Tibial artery (tissue), 4 donors: Measurements from ENCODE around the gene SYNCRIP.

ENCODE experiments used
- DNase-seq, 2 donors: peaks; one replicate each; pipeline ENCODE4 v3.0.0-alpha.2; 2019
- H3K27ac ChIP-seq, 2 donors: fragments of 200-600 bp; sonication (generic) in 1 of 2; 1 replicate in 1 of 2; 2 replicates in 1 of 2; pipeline ENCODE4 v1.5.1; 2018 to 2019; ENCODE audit warnings: mild to moderate bottlenecking in 1 of 2
- H3K27me3 ChIP-seq, 2 donors: fragments of 200-600 bp; sonication (generic) in 1 of 2; one replicate each; pipeline versions ENCODE4 v1.5.1 to v1.6.0; 2016 to 2019
- H3K36me3 ChIP-seq, 3 donors: fragments of 200-600 bp; sonication (generic) in 2 of 3; one replicate each; pipeline ENCODE4 v1.5.1; 2016 to 2019; ENCODE audit warnings: mild to moderate bottlenecking in 2 of 3
- H3K4me1 ChIP-seq, 4 donors: fragments of 200-600 bp; sonication (generic) in 2 of 4; 1 replicate in 3 of 4; 2 replicates in 1 of 4; pipeline ENCODE4 v1.5.1; 2016 to 2019
- H3K4me3 ChIP-seq, 2 donors: fragments of 200-600 bp; sonication (generic) in 1 of 2; 1 replicate in 1 of 2; 2 replicates in 1 of 2; pipeline ENCODE4 v1.5.1; 2018 to 2019; ENCODE audit warnings: mild to moderate bottlenecking in 2 of 2
- H3K9me3 ChIP-seq, 3 donors: fragments of 200-600 bp; sonication (generic) in 1 of 3; one replicate each; pipeline ENCODE4 v1.5.1; 2016 to 2019
- CTCF ChIP-seq, 2 experiments: fragments of 200-600 bp in 1 of 2; fragments of 450-650 bp in 1 of 2; IDR thresholded peaks; one replicate each; pipeline ENCODE4 v1.5.1; 2017 to 2019; ENCODE audit warnings: antibody characterized with exemption in 2 of 2, mild to moderate bottlenecking in 1 of 2, moderate library complexity in 1 of 2
- intact Hi-C: fragments of 100-400 bp; cut with DNase I; formaldehyde crosslinking; loops from one replicate; pipeline ENCODE4 v1.15.0; 2023; ENCODE audit warnings: low total_unique reads

Gene SYNCRIP

GRCh38 chr6:85628353-85628752 is 14.3 kb downstream of the SYNCRIP start:
- Histone ChIP-seq H3K4me3 (no peak overlapping the region), H3K4me1 (peaks cover 0 to 19% (median 4%) of the 10 kb centered on the region in 4 donors), H3K9me3 (no peaks in the 10 kb centered on the region), H3K27ac (no peak overlapping the region), H3K36me3 (peaks cover 51 to 87% (median 55%) of the 10 kb centered on the region in 3 donors), H3K27me3 (no peaks in the 10 kb centered on the region)
- TF ChIP-seq CTCF (IDR thresholded peaks at IDR 0.05): no peak
- intact Hi-C loops: no loop called here
- DNase-seq: no peak

GRCh38 chr6:85620308-85620707 is 22.4 kb downstream of the SYNCRIP start:
- intact Hi-C loops: no loop called here
- no peak for TF ChIP-seq CTCF (IDR thresholded peaks at IDR 0.05)
- Histone ChIP-seq H3K4me3 (no peak overlapping the region), H3K9me3 (no peaks in the 10 kb centered on the region), H3K27ac (no peak overlapping the region), H3K27me3 (no peaks in the 10 kb centered on the region), H3K36me3 (peaks cover 68 to 89% (median 70%) of the 10 kb centered on the region in 3 donors), H3K4me1 (no peaks in the 10 kb centered on the region)
- DNase-seq: no peak

GRCh38 chr6:85614780-85615179 is 27.9 kb downstream of the SYNCRIP start:
- intact Hi-C loops: no loop called here
- no peak for DNase-seq
- H3K9me3 ChIP-seq: no peaks in the 10 kb centered on the region
- H3K36me3 ChIP-seq: peaks cover 76 to 98% (median 82%) of the 10 kb centered on the region in 3 donors
- TF ChIP-seq CTCF (IDR thresholded peaks at IDR 0.05): no peak
- H3K4me1 ChIP-seq: no peaks in the 10 kb centered on the region
- H3K27ac ChIP-seq: no peak overlapping the region
- H3K27me3 ChIP-seq: no peaks in the 10 kb centered on the region
- H3K4me3 ChIP-seq: no peak overlapping the region

DNA sequence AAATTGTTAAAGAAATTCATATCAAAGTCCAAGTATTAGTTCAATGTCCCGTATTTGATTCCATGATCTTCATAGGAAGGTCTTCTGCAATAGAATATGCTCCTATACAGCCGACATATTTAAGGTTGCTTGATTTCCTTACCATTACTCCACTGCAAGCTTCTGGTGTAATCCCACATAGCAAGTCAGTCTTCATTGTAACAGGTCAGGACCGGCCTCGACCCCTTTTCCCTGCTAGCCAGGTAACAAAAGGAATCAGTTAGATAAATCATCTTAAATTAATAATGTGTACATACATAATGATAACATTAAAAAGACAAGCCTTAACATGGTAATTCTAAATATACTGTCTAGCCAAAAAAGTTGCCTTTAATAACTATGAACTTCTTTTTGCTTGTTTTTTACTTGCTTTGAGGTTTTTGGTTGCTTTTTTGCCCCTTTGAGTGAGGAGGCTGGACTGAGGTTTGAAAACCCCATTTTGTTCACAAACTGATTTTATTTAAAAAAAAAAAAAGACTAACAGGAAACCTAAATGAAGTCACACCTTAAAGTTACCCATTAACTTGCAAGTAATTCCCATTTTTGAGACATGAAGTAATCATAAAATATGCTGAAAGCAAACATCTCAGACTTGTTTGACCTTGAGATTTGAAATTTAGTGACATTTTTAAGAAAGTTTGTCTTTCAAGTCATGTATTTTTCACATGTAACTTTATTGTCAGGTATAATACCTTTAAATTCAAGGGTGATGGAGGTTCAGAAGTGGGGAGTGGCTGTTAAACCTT is 29.8 kb downstream of the SYNCRIP start:
- no peak for DNase-seq
- no peaks in the 10 kb centered on the region for H3K4me1 ChIP-seq
- intact Hi-C loops: no loop called here
- TF ChIP-seq CTCF (IDR thresholded peaks at IDR 0.05): no peak
- no peaks in the 10 kb centered on the region for H3K9me3 ChIP-seq
- no peaks in the 10 kb centered on the region for H3K27me3 ChIP-seq
- no peak overlapping the region for H3K27ac ChIP-seq
- H3K36me3 ChIP-seq: peaks cover 60 to 95% (median 67%) of the 10 kb centered on the region in 3 donors
- H3K4me3 ChIP-seq: no peak overlapping the region

GRCh38 chr6:85610182-85610895 is 32.3 kb downstream of the SYNCRIP start:
- Histone ChIP-seq H3K9me3 (no peaks in the 10 kb centered on the region), H3K36me3 (peaks cover 44 to 73% (median 45%) of the 10 kb centered on the region in 3 donors), H3K27me3 (no peaks in the 10 kb centered on the region), H3K27ac (no peak overlapping the region), H3K4me1 (no peaks in the 10 kb centered on the region), H3K4me3 (no peak overlapping the region)
- no peak for DNase-seq
- intact Hi-C loops: no loop called here
- no peak for TF ChIP-seq CTCF (IDR thresholded peaks at IDR 0.05)
